IPS-NIHi7 (cell line): ENCODE results near the gene USP19.

Source experiments
- DNase-seq: peaks from one replicate; pipeline ENCODE4 v3.0.0; 2012; ENCODE audit warnings: mixed read lengths; ENCODE audit errors: extremely low spot score

Gene USP19, protein sequence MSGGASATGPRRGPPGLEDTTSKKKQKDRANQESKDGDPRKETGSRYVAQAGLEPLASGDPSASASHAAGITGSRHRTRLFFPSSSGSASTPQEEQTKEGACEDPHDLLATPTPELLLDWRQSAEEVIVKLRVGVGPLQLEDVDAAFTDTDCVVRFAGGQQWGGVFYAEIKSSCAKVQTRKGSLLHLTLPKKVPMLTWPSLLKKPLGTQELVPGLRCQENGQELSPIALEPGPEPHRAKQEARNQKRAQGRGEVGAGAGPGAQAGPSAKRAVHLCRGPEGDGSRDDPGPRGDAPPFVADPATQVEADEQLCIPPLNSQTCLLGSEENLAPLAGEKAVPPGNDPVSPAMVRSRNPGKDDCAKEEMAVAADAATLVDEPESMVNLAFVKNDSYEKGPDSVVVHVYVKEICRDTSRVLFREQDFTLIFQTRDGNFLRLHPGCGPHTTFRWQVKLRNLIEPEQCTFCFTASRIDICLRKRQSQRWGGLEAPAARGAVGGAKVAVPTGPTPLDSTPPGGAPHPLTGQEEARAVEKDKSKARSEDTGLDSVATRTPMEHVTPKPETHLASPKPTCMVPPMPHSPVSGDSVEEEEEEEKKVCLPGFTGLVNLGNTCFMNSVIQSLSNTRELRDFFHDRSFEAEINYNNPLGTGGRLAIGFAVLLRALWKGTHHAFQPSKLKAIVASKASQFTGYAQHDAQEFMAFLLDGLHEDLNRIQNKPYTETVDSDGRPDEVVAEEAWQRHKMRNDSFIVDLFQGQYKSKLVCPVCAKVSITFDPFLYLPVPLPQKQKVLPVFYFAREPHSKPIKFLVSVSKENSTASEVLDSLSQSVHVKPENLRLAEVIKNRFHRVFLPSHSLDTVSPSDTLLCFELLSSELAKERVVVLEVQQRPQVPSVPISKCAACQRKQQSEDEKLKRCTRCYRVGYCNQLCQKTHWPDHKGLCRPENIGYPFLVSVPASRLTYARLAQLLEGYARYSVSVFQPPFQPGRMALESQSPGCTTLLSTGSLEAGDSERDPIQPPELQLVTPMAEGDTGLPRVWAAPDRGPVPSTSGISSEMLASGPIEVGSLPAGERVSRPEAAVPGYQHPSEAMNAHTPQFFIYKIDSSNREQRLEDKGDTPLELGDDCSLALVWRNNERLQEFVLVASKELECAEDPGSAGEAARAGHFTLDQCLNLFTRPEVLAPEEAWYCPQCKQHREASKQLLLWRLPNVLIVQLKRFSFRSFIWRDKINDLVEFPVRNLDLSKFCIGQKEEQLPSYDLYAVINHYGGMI (N-terminal part only)

DNA sequence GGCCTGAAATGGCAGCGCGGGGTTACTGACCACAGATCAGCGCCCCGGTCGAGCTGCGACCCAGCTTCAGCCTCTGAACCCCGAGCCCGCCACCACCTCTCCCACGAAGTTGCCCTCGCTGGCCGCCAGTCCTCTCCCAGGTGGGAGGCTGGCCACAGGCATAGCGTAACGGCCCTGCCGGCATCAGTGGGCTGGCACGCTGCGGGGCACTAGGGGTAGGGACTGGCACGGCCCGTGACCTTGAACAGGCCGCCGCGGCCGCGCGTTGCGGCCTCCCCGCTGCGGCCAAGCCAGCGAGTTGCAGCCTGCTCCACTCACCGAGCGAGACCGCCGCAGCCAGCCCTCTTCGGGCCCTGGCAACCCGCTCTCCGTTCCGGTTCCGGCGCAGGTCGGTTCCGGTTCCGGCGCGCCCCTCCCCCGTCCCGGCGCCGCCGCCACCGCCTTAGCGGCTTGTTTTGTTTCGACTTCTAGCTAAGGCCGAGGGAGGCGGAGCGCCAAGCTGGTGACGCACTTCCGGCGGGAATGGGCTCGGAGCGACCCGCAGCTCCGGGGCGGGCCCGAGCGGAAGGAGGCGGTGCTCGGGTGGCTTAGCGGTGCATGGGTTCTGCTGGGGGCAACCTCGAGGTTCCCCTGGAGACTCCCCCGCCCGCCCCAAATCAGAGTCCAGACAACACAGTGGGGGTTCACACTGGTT lies at the start of gene USP19:
TSS of gene USP19 (minus strand) at position 386 of the 694 bp plus-strand sequence. CDS start 1,678 bp downstream, outside the sequence.
- DNase-seq: peak; percentile 99

DNA sequence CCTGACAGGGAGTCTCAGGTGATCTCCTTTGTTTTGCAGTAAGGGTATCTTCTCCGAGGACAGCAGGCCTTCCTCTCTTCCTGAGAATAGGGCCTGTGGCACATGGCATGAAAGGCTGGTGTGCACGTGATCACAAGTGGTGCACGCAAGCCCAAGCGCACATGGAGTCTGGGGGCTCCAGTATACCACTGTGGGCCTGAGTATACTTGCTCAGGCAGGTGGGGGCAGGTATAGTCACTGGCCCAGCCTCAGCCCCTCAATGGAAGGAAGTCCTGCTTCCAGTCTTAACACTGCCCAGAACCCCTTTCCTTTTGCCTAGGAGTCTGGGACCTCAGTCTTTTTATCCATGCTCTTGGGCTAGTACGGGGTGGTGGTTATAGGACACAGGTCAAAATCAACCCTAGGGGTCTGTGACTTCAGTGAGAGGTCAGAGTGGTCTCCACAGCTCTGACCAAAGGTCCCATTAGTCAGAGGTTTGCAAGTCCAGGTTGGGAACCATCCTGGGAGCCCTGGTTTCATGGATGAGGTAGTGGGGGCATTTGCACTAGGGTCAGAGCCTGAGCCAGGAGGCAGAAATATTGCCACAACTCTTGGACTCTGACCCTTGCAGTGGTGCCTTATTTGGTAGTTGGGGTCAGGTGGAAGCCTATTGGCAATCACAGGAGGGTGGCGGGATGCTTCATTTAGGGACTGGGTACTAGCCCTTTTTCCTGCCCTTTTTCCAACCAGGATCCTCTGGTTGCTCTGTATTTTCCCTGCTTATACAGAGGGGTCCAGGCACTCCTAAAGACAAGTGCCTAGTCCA lies 46.3 kb upstream of the USP19 start:
- no peak for DNase-seq

DNA sequence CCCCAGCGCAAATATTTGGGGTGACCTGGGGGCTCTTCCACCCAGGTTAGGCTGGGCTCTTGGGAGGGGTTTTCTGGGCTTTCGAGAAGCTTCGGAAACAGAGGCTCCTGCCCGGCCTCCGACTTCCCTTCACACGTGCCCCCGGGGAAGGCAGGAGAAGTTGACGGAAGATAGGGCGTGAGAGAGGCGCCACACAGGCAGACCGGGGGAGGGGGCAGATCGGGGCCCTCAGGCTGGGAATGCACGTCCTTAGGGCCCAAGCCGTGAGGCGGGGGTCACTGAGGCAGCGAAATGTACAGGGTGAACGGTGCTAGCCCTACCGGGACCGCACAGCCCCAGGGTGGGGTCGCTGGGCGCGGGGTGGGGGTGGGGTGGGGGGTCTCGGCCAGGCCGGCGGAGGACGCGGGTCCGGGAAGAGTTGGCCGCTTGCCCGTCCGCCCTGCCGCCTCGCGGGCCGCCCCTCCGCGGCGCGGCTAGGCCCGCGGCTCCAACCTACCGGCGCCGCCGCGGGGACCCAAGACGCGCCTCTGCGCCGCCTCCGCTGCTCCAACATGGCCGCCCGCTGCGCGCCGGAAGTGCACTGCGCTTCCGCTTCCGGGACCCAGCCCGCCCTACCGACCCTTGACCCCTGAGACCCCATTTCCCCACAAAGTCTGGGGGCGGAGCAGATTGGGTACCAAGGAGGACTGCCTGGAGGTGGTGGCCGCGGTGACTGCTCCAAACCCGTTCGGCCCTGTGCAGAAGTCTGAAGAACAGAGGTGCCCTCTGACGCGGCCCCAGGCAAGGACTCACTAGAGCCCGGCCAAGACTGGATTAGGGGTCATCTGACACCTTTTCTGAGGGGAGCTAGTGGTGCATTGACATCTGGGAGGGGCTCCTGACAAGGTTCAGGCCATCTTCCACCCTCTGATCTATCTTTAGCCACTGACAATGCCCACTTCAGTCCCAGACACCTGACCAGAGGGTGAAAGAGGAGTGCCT lies 45.4 kb upstream of the USP19 start, which contains the start of gene CCDC71:
TSS of gene CCDC71 (minus strand) at position 561 of the 981 bp plus-strand sequence. CDS start 2,123 bp downstream, outside the sequence.
- DNase-seq: peak; percentile 93

DNA sequence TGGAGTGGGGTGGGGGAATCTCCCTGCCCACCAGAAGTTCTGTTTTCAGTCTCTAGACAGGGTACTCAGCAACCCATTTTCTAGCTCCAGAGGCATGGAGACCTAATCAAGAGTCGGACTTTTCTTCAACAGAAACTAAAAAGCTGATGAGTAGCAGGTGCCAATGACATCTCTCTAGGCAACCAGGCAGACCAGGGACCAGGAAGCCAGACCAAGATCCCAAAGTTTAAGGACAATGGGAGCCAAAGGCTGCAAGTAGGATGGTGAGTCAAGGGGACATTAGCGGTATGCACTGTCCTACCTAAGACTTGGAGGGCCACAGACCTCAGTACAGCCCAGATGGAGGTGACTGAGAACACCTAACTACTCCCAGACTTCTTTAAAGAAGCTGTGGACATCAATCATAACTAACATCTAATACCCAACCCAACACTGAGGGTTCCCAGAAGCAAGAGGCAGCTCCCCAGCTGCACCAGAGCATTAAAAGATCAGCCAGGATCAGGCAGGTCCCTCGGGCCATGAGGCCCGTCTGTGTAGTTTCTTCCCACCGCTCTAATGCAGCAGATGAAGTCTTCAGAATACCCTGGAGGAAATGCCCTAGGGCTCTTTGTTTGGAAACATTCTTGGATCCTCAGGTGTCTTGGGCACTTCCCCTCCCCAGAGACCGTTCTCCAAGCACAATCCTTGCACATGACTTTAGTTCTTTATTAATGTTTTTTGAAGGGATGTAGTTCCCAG lies 44.5 kb upstream of the USP19 start:
- DNase-seq: no peak

DNA sequence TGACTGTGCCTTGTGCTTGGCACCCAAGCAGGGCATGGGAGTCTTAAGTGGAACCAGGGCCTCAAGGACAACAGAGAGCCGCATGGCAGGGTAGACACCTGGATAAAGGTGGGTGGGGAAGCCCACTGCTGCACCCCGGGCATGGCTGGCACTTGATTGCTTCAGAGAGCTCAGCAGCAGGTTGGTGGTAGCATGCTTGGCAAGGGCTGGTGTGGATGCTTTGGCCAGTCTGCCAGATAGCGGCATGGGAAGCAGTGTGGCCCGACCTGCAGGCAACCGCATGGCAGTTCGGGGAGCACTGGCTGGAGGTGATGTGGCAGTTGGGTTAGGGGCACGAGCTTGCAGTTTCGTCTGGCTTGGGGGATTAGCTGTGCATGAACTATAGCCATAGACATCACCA lies 43.0 kb upstream of the USP19 start:
- no peak for DNase-seq

DNA sequence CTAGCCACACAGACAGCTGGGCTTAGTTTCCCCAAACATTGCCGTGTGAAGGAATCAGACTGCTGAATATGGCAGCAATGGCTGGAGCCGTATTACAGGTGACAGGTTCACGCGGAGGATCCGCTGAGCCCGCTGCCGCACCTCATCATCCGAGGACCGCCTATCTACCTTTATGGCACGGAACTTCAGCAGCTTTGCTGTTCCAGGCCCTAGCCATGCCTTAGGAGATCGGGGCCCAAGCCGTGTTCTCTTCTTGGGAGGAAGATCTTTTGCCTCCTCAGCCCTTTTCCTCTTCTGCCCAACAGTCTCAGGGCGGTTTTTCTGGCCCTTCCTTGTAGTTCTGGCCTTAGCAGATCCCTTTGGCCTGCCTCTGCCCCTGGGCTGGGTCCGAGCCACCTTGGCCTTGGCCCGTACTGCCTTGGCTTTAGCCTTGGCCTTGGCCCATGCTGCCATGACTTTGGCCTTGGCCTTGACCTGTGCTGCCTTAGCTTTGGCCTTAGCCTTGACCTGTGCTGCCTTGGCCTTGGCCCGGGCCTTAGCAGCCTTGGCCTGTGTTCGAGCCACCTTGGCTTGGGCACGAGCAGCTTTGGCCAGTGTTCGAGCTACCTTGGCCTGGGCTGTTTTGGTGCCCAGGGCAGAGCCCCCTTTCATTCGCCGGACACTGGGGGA lies 42.3 kb upstream of the USP19 start:
- DNase-seq: no peak

DNA sequence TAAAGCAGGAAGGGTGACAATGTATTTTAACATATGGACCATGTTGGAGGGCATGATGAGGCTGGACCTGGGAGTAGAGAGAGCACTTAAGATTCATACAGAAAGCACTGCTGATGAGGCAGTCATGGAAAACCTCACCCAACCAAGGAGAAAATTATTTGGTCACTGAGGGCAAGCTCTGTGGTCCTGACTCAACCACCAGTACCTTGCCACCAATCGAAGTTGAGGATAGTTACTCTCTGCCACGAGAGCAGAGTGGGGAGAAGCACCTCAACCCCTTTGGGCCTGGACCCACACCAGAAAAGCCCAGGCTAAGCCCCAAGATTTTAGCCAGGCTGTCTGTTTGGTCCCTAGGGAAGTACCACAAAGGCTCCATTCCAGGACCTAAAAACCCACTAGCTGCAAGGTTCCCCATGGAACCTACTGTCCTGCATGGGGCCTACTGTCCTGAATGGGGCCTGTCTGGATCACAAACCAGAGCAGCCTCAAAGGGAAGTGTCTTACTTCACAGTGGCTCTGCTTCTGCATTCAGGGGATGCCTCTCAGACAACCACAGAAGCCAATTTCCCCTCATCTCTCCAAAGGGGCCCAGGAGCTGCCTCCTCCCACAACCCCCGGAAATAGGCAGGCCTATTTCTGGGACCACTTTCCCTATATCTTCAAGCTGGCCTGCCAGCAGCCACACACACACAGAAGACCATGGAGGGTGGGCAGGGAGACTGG lies 41.3 kb upstream of the USP19 start:
- no peak for DNase-seq

DNA sequence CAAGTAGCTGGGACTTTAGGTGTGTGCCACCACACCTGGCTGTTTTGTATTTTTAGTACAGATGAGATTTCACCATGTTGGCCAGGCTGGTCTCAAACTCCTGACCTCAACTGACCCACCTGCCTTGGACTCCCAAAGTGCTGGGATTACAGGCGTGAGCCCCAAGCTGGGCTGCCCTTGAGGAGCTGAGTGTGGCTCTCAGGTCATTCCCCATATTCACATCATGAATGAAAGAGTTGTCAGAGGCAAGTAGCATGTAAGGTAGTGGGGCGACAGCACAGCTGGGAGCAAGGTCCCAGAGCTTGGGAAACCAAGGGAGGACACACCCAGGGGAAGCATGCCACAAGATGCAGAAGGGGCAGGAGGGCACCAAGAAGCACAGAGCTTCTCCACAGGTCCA lies 40.6 kb upstream of the USP19 start:
- no peak for DNase-seq

DNA sequence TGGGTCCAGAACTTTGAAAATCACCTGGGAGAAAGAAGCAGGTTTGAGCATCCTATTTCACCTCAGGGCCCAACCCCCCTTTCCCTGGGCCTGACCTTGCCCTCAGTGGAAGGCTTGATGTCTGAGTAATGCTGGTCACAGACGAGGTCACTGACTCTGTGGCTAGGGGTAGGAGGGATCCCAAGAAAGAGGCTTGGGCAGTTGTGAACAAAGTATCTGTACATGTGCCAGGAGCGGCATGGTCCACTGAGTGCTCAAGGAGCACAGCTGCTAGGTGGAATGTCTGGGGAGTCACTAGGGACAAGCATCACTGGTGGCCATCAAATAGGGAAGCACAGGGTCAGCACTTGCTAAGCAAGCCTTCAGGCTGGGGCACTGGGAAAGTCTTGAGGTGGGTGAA lies 38.2 kb upstream of the USP19 start:
- no peak for DNase-seq

DNA sequence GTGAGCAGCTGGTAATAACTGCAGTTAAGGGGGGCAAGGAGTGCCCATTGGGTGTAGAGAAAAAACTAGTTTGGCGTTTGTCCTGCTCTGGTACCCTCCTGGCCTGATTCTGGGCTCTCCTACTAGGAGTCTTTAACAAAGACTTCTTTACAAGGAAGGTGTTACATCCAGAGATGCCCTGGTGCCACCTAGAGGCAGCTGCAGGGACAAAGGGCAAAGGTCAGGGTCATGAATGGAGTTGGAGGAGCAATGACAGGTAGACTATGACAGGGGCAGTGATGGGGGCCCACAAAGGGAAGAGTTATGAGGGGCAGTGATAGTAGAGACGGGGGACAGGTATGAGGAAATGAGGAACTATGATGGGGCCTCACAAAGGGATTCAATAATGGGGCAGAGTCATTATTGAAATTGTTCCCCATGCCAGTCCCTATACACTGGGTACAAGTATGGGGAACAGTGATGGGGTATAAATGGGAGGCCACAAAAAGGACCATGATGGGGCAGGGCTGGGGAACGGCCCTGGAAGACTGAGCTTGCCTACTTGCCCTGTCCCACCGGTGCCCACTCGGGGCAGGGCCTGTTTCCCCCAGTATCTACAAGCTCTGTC lies 37.6 kb upstream of the USP19 start:
- peak; percentile 80 for DNase-seq

DNA sequence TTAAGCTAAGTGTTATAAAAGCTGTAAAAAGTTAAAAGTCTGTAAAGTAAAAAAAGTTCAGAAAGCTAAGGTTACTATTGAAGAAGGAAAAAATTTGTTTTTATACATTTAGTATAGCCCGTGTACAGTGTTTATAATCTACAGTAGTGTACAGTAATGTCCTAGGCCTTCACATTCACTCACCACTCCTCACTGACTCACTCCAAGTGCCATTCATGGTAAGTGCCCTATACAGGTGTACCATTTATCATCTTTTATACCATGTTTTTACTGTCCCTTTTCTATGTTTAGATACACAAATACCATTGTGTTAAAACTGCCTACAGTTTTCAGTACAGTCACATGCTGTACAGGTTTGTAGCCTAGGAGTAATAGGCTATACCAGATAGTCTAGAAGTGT lies 36.7 kb upstream of the USP19 start:
- no peak for DNase-seq

DNA sequence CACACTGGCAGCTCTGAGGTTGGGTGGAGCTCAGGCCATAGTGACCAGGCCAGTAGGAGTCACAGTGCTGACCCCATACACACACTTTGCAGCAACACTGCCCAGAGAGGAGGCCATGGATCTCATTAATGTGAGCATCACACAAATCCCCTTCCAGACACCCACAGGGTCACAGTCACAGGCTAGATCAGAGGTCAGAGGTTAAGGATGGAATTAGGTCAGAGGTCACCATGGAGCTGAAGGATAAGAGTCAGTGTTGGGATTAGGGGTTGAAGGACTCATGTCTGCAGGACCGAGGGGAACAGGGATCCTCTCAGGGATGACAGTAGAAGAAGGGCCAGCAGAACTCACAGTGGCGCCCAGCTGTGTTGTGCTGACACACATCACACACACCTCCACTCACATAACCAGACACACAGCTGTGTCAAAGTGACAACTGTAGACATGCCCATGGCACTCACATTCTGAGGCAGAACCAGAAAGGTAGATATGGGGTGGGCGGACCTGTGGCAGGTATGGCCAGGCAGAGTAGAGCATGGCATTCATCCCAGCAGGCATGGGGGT lies 32.8 kb upstream of the USP19 start:
- DNase-seq: no peak

DNA sequence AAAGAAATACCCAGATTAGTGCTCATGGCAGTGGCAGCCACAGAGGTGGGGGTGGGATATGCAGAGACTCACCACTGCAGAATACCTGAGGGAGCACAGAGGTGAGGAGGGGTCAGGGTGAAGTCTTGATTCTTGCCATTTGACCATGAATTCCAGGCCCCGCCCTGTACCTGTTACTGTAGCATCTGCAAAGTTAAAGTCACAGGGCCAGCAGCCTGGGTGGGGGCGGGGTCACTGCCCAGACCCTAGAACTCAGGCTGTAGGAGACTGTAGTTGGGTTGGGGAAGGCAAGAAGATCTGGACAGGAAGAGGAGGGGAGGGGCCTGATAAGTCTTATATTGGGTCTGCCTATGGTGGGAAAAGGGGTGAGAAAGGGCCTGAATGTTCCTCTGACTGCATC lies 31.0 kb upstream of the USP19 start:
- no peak for DNase-seq

DNA sequence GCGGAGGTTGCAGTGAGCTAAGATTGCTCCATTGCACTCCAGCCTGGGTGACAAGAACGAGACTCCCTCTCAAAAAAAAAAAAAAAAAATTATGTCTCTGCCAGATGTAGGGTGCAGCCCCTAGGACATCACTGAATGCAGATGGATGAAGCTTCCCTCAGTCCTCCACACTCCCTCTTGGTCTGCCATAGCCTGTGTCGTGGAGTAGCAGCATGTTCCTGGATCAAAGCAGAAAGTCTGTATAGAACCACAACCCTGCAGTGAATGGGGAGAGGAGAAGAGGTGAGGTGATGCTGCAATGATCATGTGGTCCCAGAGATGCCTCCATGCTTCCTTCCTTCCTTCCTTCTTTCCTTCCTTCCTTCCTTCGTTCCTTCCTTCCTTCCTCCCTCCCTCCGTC lies 27.5 kb upstream of the USP19 start:
- no peak for DNase-seq

DNA sequence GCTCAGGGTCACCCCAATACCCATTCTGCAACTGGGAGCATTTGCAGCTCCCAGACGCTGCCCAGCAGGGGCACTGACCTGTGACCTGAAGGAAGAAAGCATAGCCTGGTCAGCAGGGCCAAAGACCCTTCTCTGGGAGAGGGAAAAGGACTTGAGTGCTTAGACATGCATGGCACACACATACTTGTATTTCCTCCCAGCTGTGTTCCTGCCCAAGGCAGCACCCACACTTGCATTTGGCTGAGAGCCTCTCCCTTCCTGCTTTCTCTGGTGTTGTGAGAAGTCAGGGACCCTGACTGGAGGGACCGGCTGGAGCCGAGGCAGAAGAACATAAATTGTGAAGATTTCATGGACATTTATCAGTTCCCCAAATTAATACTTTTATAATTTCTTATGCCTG lies 19.5 kb upstream of the USP19 start:
- no peak for DNase-seq

DNA sequence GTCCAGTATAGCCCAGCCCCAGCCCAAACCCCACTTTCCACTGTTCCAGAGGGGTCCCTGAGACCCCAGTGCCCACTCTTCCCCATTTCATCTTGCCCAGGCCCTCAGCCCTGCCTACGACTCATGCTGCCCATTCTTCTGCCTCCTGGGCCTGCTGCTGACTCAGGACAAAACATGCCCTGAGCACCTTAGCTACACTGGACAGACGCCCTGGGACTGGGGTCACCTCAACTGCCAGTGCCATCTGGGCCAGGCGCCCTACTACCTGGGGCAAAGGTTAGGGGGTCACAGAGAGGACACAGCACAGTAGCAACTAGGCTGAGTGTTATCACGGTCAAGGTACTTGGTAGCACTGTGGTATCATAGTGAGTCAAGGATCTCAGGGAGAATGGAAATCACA lies 14.9 kb upstream of the USP19 start:
- no peak for DNase-seq
